Activated CD8-positive, alpha-beta memory T cell treated with anti-CD3 and anti-CD28 coated beads for 48 hours (primary cell): Measurements from ENCODE around the gene STARD10.

Experiments
- DNase-seq, 3 experiments: peaks; one replicate each; pipeline ENCODE4 v3.0.0-alpha.2; 2020; ENCODE audit warnings: low read depth in 2 of 3, low spot score in 2 of 3

STARD10 gene

GRCh38 chr11:72766152-72766902 lies 27.5 kb downstream of the STARD10 start:
- DNase-seq, result no peak

GRCh38 chr11:72764503-72764902 lies 29.3 kb downstream of the STARD10 start:
- no peak for DNase-seq

GRCh38 chr11:72763823-72764222 lies 30.0 kb downstream of the STARD10 start:
- DNase-seq, result no peak

GRCh38 chr11:72762641-72763304 lies 31.1 kb downstream of the STARD10 start:
- DNase-seq, result no peak

- no peak for DNase-seq
Measured at GRCh38 chr11:72760539-72761405, 33.1 kb downstream of the STARD10 start.

GRCh38 chr11:72759468-72759985 lies 34.3 kb downstream of the STARD10 start:
- DNase-seq, result no peak

- no peak for DNase-seq
Measured at GRCh38 chr11:72758690-72759389, 35.0 kb downstream of the STARD10 start.

GRCh38 chr11:72758304-72758689 lies 35.5 kb downstream of the STARD10 start:
- no peak for DNase-seq

GRCh38 chr11:72755713-72756285 lies 38.0 kb downstream of the STARD10 start:
- no peak for DNase-seq

- DNase-seq, result no peak
Measured at GRCh38 chr11:72754544-72755155, 39.2 kb downstream of the STARD10 start.

GRCh38 chr11:72754149-72754543 lies 39.7 kb downstream of the STARD10 start:
- no peak for DNase-seq

GRCh38 chr11:72753341-72754148 lies 40.3 kb downstream of the STARD10 start:
- no peak for DNase-seq

- peak; percentile 40 to 54 (median 48) for DNase-seq
Measured at GRCh38 chr11:72752088-72752914, 41.5 kb downstream of the STARD10 start, which contains the start of gene ARAP1. Gene ARAP1, minus strand, starts transcription at chr11:72752408. Its CDS starts 25,280 bp downstream, at chr11:72727128.

- DNase-seq, result no peak
Measured at GRCh38 chr11:72751116-72752087, 42.4 kb downstream of the STARD10 start.

- DNase-seq, result no peak
Measured at GRCh38 chr11:72750556-72751115, 43.2 kb downstream of the STARD10 start.

GRCh38 chr11:72750086-72750485 lies 43.8 kb downstream of the STARD10 start:
- no peak for DNase-seq
